HG03575 (cell line): ENCODE measurements around the gene CTSE.
"Not testable (repeated sequence)": the region's sequence is repeated elsewhere in the genome, so short reads cannot be mapped to it uniquely, and the experiment has no call there.

Source experiments
- ATAC-seq: cut with Tn5 transposase; IDR thresholded peaks from one replicate; pipeline ENCODE4 v1.9.1; 2021; ENCODE audit not compliant: unreplicated experiment, insufficient number of reproducible peaks, low FRiP score; ENCODE audit errors: extremely low read depth

The CTSE gene

GRCh38 chr1:206023695-206024094, at the start of gene CTSE:
CTSE (minus strand) TSS chr1:206023895; CDS start chr1:206023791, 104 bp downstream.
- no peak for ATAC-seq

- ATAC-seq = no peak
These were observed 47.1 kb upstream of the CTSE start for GRCh38 chr1:206070627-206071304.

GRCh38 chr1:206068314-206068713, 44.6 kb upstream of the CTSE start:
- ATAC-seq = no peak

- ATAC-seq = no peak
These were observed 44.0 kb upstream of the CTSE start for GRCh38 chr1:206067486-206068227.

DNA sequence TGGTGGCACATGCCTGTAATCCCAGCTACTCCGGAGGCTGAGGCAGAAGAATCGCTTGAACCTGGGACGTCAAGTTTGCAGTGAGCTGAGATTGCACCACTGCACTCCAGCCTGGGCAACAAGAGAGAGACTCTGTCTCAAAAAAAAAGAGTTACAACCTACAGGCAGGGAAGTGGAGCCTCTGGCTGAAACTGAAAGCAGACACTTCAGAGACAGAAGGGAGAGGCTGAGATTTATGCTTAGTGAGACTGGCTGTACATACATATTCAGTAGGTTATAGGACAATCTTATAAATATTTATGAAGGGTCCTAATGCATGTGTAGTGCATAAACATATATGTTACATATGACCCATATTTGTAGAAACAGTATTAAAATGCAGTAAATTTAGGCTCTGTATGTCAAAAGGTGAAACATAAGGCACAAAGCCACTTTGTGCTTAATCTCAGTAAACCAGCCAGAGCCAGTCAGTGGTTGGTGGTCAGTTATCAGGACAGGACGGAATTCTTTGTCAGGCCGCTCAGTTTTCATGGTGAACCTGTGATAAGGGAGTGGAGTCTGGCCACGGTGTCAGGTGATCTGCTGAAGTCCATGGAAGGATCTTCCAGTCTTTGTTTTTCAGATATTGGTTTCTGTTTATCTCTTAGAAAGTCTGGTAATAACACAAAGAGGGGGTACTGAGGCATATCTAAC, 42.9 kb upstream of the CTSE start:
- no peak for ATAC-seq

- ATAC-seq = no peak
These were observed 42.0 kb upstream of the CTSE start for GRCh38 chr1:206065547-206066145.

DNA sequence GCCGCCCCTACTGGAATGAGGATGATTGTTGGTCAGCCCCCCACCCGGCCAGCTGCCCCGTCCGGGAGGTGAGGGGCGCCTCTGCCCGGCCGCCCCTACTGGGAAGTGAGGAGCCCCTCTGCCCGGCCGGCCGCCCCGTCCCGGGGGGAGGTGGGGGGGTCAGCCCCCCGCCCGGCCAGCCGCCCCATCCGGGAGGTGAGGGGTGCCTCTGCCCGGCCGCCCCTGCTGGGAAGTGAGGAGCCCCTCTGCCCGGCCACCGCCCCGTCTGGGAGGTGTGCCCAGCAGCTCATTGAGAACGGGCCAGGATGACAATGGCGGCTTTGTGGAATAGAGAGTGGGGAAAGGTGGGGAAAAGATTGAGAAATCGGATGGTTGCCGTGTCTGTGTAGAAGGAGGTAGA, 40.8 kb upstream of the CTSE start:
- ATAC-seq = not testable (repeated sequence)

- not testable (repeated sequence) for ATAC-seq
These were observed 40.3 kb upstream of the CTSE start for GRCh38 chr1:206064001-206064400.

- ATAC-seq = no peak
These were observed 38.8 kb upstream of the CTSE start for GRCh38 chr1:206062464-206062863.

DNA sequence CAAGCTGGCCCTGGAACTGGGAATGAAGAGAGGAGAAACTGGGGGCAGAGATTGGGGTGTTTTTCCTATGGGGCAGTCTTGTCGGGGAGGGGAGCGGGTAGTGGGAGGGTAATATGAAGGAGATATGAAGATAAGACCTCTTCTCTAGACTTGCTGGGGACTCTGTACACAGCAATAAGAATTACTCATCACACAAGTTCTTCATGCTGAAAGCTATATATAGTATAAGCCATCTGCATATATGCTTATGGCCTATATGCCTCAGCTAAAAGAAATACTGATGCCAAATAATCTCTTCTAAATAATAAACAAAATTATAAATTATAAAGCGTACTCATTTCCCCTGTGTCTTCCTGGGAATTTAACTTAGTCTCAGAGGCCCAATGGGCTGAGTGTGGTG, 37.1 kb upstream of the CTSE start:
- ATAC-seq = no peak

DNA sequence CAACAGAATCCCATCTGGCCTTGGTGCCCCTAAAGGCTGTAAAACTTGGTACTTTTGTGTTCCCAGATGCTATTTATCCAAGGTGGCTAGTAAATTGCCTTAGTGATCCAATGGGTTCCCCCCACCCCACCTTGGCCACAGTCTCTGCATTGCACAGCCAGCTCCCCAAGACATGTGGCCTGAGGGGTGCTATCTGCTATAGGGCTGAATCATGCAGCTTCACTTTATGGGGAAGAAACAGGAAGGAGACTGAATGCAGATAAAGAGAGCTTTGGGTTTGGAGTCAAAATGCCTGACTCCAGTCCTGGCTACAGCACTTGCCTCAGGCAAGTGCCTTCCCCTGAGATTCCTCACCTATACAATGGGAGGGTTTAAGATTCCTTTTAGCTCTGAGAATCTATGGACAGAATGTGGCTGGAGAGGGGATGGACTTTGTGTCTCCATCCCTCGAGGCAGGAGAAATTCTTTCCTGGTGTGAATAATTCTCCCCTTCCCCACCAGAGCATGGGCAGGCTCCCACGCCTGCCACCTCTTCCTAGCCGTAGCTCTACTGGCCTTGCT, 35.7 kb upstream of the CTSE start:
- ATAC-seq = no peak

GRCh38 chr1:206058927-206059292, 35.2 kb upstream of the CTSE start:
- ATAC-seq = no peak

DNA sequence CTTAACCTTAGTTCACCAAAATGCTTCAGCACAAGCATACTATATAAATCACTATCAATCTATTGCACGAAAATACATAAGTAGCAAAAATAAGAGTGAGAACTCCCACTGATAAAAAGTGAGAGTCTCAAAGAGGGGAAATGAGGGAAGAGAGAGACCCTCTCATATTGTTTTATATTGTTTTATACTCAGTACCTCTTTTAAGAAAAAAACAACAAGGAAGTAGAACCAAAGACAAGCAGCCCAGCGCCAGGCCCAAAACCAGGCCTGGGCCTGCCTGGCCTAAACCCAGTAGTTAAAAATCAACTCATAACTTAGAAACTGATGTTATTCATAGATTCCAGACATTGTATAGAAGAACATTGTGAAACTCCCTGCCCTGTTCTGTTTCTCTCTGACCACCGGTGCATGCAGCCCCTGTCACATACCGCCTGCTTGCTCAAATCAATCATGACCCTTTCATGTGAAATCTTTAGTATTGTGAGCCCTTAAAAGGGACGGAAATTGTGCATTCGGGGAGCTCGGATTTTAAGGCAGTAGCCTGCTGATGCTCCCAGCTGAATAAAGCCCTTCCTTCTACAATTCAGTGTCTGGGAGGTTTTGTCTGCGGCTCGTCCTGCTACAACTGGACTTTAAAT, 34.7 kb upstream of the CTSE start:
- not testable (repeated sequence) for ATAC-seq

GRCh38 chr1:206055639-206056323, 32.1 kb upstream of the CTSE start:
- not testable (repeated sequence) for ATAC-seq

DNA sequence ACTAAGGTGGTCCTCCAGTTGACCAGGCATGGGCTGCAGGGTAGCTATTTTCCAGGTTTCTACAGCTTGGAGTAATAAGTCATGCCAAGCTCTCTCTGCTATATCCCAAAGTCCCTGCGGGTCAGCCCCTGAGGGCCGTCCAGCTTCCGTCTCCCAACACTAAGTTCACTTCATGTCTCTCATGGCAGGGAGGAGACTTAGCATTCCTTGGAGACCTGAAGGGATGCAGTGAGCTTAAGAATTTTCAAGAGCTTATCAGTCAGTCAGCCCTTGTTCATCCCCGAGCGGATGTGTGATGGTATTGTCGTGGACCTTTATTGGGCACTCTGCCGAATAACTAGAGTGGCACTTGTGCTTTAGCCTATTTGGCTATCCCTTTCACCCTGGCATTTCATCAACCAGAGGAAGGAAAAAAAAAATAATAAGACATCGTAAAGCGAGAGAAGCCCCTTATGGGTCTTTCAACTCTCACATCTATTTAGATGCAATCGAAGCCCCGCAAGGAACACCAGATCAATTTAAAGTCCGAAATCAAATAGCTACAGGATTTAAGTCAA, 31.5 kb upstream of the CTSE start:
- ATAC-seq = not testable (repeated sequence)

DNA sequence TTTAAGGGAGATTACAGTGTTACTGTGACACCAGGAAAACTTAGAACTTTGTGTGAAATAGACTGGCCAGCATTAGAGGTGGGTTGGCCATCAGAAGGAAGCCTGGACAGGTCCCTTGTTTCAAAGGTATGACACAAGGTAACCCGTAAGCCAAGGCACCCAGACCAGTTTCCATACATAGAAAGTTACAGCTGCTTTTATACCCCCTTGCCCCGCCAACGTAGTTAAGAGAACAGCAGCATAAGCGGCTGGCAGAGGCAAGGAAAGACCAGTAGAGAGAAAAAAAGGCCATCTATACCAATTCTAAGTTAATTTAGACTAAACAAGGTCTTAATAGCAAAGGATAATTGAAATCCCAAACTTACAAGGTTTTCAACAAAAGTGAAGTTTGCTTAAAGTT, 29.9 kb upstream of the CTSE start:
- ATAC-seq = not testable (repeated sequence)

DNA sequence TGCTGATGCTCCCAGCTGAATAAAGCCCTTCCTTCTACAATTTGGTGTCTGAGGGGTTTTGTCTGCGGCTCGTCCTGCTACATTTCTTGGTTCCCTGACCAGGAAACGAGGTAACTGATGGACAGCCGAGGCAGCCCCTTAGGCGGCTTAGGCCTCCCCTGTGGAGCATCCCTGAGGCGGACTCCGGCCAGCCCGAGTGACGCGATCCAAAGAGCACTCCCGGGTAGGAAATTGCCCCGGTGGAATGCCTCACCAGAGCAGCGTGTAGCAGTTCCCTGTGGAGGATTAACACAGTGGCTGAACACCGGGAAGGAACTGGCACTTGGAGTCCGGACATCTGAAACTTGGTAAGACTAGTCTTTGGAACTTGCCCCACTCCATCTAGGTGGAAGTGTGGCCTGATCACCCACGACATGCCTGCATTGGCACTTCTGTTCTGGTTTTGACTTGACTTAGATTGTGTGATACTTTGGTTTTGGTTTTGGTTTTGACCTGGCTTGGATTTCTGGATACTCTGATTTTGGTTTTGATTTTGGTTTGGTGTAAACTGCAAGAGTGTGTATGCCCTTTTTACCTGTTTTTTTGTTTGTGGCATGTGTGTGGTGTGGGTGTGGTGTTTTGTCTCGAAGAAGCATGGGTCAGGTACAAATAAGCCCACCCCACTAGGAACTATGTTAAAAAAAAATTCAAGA, 29.4 kb upstream of the CTSE start, which contains the start of gene RHEX:
Gene RHEX, plus strand, starts transcription at position 255 of the 692 bp plus-strand sequence. CDS start 44,656 bp downstream, outside the sequence.
- ATAC-seq = not testable (repeated sequence)
